Endometrial microvascular endothelial cells (primary cell): ENCODE results near the gene RABL6. TPM values are rescaled to one million over a fixed set of nuclear protein-coding genes. Genes with fewer than 3 reads are reported as not detected.

Experiments used
- in situ Hi-C: cut with HindIII; loops from 2 replicates; pipeline ENCODE4 v1.10.0; 2017; ENCODE audit warnings: low sequenced_read_pairs, low pct_unique_long_range_greater_than_20kb; ENCODE audit errors: inconsistent ontology term
- total RNA-seq: library from RNA; depleted of rRNA; stranded (reverse); fragments of >200 nt; gene quantifications from one replicate; pipeline ENCODE4 v1.2.3, GENCODE V29; 2015; ENCODE audit errors: inconsistent ontology term

The RABL6 gene
- total RNA-seq, 1 donor from 2014 or later, result 125 TPM

- in situ Hi-C loops, result no loop called here
Observed at GRCh38 chr9:136851941-136852663, 44.4 kb downstream of the RABL6 start, which contains the start of gene MAMDC4. Gene MAMDC4 (plus strand): TSS chr9:136852346. CDS start chr9:136852417, 71 bp downstream.

GRCh38 chr9:136852664-136853595 is 45.2 kb downstream of the RABL6 start:
- in situ Hi-C loops, result no loop called here

- in situ Hi-C loops, result no loop called here
Observed at GRCh38 chr9:136853596-136854112, 45.9 kb downstream of the RABL6 start.

GRCh38 chr9:136854113-136854841 is 46.5 kb downstream of the RABL6 start:
- in situ Hi-C loops, result no loop called here

- in situ Hi-C loops, result no loop called here
Observed at GRCh38 chr9:136854842-136855460, 47.2 kb downstream of the RABL6 start.

GRCh38 chr9:136855461-136856078 is 47.8 kb downstream of the RABL6 start:
- in situ Hi-C loops, result no loop called here

GRCh38 chr9:136856079-136856476 is 48.3 kb downstream of the RABL6 start:
- in situ Hi-C loops, result no loop called here

GRCh38 chr9:136856541-136857141 is 48.9 kb downstream of the RABL6 start:
- in situ Hi-C loops, result no loop called here

- in situ Hi-C loops, result no loop called here
Observed at GRCh38 chr9:136857166-136857565, 49.4 kb downstream of the RABL6 start.

GRCh38 chr9:136857581-136858412 is 50.0 kb downstream of the RABL6 start:
- in situ Hi-C loops, result no loop called here

- in situ Hi-C loops, result no loop called here
Observed at GRCh38 chr9:136858452-136858843, 50.7 kb downstream of the RABL6 start.

- in situ Hi-C loops, result no loop called here
Observed at GRCh38 chr9:136858844-136859757, 51.4 kb downstream of the RABL6 start.

GRCh38 chr9:136860529-136860928 is 52.8 kb downstream of the RABL6 start:
- in situ Hi-C loops, result no loop called here

- in situ Hi-C loops, result no loop called here
Observed at GRCh38 chr9:136860933-136861873, 53.5 kb downstream of the RABL6 start.

GRCh38 chr9:136861874-136862457 is 54.2 kb downstream of the RABL6 start:
- in situ Hi-C loops, result no loop called here
